Glutamatergic neuron (in vitro differentiated cells): ENCODE measurements around the gene NR2C1. TPM values are rescaled to one million over a fixed set of nuclear protein-coding genes. Genes with fewer than 3 reads are reported as not detected.
"Not testable (repeated sequence)": the region's sequence is repeated elsewhere in the genome, so short reads cannot be mapped to it uniquely, and the experiment has no call there.

Experiments
- DNase-seq: peaks from one replicate; pipeline ENCODE4 v3.0.0; 2022
- H3K27ac Mint-ChIP-seq: one replicate; pipeline ENCODE4 v1.8.0; 2020; ENCODE audit warnings: mild to moderate bottlenecking, mixed read lengths, inconsistent platforms; ENCODE audit not compliant: unreplicated experiment
- H3K27me3 Mint-ChIP-seq: one replicate; pipeline ENCODE4 v1.8.0; 2020; ENCODE audit warnings: mild to moderate bottlenecking, moderate library complexity, mixed read lengths, inconsistent platforms; ENCODE audit not compliant: unreplicated experiment
- H3K36me3 Mint-ChIP-seq: one replicate; pipeline ENCODE4 v1.8.0; 2020; ENCODE audit warnings: mild to moderate bottlenecking, mixed read lengths, inconsistent platforms; ENCODE audit not compliant: unreplicated experiment
- H3K4me1 Mint-ChIP-seq: one replicate; pipeline ENCODE4 v1.8.0; 2020; ENCODE audit warnings: mild to moderate bottlenecking, low read depth, mixed read lengths, inconsistent platforms; ENCODE audit not compliant: unreplicated experiment
- H3K4me3 Mint-ChIP-seq: one replicate; pipeline ENCODE4 v1.8.0; 2020; ENCODE audit warnings: mild to moderate bottlenecking, mixed read lengths, inconsistent platforms; ENCODE audit not compliant: unreplicated experiment
- H3K9me3 Mint-ChIP-seq: one replicate; pipeline ENCODE4 v1.8.0; 2020; ENCODE audit warnings: mild to moderate bottlenecking, moderate library complexity, mixed read lengths, inconsistent platforms; ENCODE audit not compliant: unreplicated experiment
- CTCF ChIP-seq: fragments of 200-600 bp; sonication (generic); IDR thresholded peaks from one replicate; pipeline ENCODE4 v1.5.0; 2021; ENCODE audit not compliant: partially characterized antibody, unreplicated experiment
- total RNA-seq: library from RNA; stranded (reverse); fragmentation: NEBNext Ultra II Directional; extraction: Animal tissue kit (Norgen Biotek cat#: 25700); gene quantifications from one replicate; pipeline ENCODE4 v1.2.1, GENCODE V29; 2021; ENCODE audit not compliant: unreplicated experiment

Gene NR2C1
- total RNA-seq, 1 donor from 2014 or later = 63.8 TPM

- no peaks in the 10 kb centered on the region for H3K4me1 Mint-ChIP-seq
- TF ChIP-seq CTCF = no peak
- H3K9me3 Mint-ChIP-seq = peaks cover 2% of the 10 kb centered on the region
- no peak overlapping the region for H3K27ac Mint-ChIP-seq
- peaks cover 3% of the 10 kb centered on the region for H3K27me3 Mint-ChIP-seq
- H3K36me3 Mint-ChIP-seq = no peaks in the 10 kb centered on the region
- DNase-seq = no peak
- no peak overlapping the region for H3K4me3 Mint-ChIP-seq
Observed at GRCh38 chr12:95104919-95105452, 31.6 kb upstream of the NR2C1 start.

GRCh38 chr12:95102916-95103671 is 29.7 kb upstream of the NR2C1 start:
- no peak overlapping the region for H3K4me3 Mint-ChIP-seq
- H3K27ac Mint-ChIP-seq = no peak overlapping the region
- H3K27me3 Mint-ChIP-seq = peaks cover 3% of the 10 kb centered on the region
- H3K36me3 Mint-ChIP-seq = no peaks in the 10 kb centered on the region
- peaks cover 4% of the 10 kb centered on the region for H3K9me3 Mint-ChIP-seq
- TF ChIP-seq CTCF = no peak
- no peaks in the 10 kb centered on the region for H3K4me1 Mint-ChIP-seq
- DNase-seq = no peak

- H3K36me3 Mint-ChIP-seq, DNase-seq, H3K4me3 Mint-ChIP-seq, H3K27ac Mint-ChIP-seq, H3K27me3 Mint-ChIP-seq, H3K9me3 Mint-ChIP-seq, H3K4me1 Mint-ChIP-seq: not testable (repeated sequence)
Observed at GRCh38 chr12:95101957-95102356, 28.5 kb upstream of the NR2C1 start.

- H3K36me3 Mint-ChIP-seq = no peaks in the 10 kb centered on the region
- H3K4me1 Mint-ChIP-seq = peaks cover 1% of the 10 kb centered on the region
- H3K27ac Mint-ChIP-seq = no peak overlapping the region
- H3K27me3 Mint-ChIP-seq = peaks cover 3% of the 10 kb centered on the region
- peaks cover 4% of the 10 kb centered on the region for H3K9me3 Mint-ChIP-seq
- TF ChIP-seq CTCF = no peak
- no peak for DNase-seq
- no peak overlapping the region for H3K4me3 Mint-ChIP-seq
Observed at GRCh38 chr12:95100264-95101190, 27.1 kb upstream of the NR2C1 start.

- H3K36me3 Mint-ChIP-seq = no peaks in the 10 kb centered on the region
- TF ChIP-seq CTCF = no peak
- H3K27me3 Mint-ChIP-seq = no peaks in the 10 kb centered on the region
- peaks cover 1% of the 10 kb centered on the region for H3K4me1 Mint-ChIP-seq
- peaks cover 1% of the 10 kb centered on the region for H3K9me3 Mint-ChIP-seq
- no peak for DNase-seq
- H3K27ac Mint-ChIP-seq = no peak overlapping the region
- H3K4me3 Mint-ChIP-seq = no peak overlapping the region
Observed at GRCh38 chr12:95099270-95099790, 25.9 kb upstream of the NR2C1 start.
